Adrenal gland (tissue), 12 donors: Measurements from ENCODE around the gene GRAMD2A. TPM values are rescaled to one million over a fixed set of nuclear protein-coding genes. Genes with fewer than 3 reads are reported as not detected.

ENCODE experiments used
- DNase-seq, 7 donors: peaks; one replicate each; pipeline ENCODE4 v3.0.0-alpha.2; 2019 to 2020
- H3K27ac ChIP-seq, 5 donors: fragments of 200-600 bp; sonication (generic) in 4 of 5; 1 replicate in 3 of 5; 2 replicates in 2 of 5; pipeline versions ENCODE4 v1.5.1 to v1.8.0; 2016 to 2020; ENCODE audit warnings: mild to moderate bottlenecking in 1 of 5
- H3K27me3 ChIP-seq: fragments of 200-600 bp; 2 replicates; pipeline ENCODE4 v1.8.0; 2021
- H3K36me3 ChIP-seq, 2 donors: fragments of 200-600 bp; replicated peaks in 1 of 2; 1 replicate in 1 of 2; 2 replicates in 1 of 2; pipeline versions ENCODE4 v1.5.1 to v1.8.0; 2018 to 2022
- H3K4me1 ChIP-seq, 2 donors: fragments of 200-600 bp; replicated peaks in 1 of 2; 1 replicate in 1 of 2; 2 replicates in 1 of 2; pipeline versions ENCODE4 v1.5.1 to v1.8.0; 2018 to 2021
- H3K4me3 ChIP-seq, 4 donors: fragments of 200-600 bp; sonication (generic) in 3 of 4; one replicate each; pipeline ENCODE4 v1.5.1; 2016 to 2018
- H3K9me3 ChIP-seq, 3 donors: fragments of 200-600 bp; sonication (generic) in 1 of 3; replicated peaks in 1 of 3; 1 replicate in 2 of 3; 2 replicates in 1 of 3; pipeline versions ENCODE4 v1.5.1 to v1.8.0; 2016 to 2021
- POLR2A ChIP-seq, 2 donors: fragments of 450-650 bp; IDR thresholded peaks; one replicate each; pipeline ENCODE4 v1.6.1; 2017; ENCODE audit warnings: antibody characterized with exemption in 2 of 2, mild to moderate bottlenecking in 2 of 2, moderate library complexity in 1 of 2
- WGBS, 4 donors: extraction: QIAGEN DNeasy Blood & Tissue Kit in 2 of 4; methylation state at CpG; one replicate each; pipeline versions ENCODE4 v1.1.5 to v1.1.7; 2013 to 2017; 5-methylcytosine and 5-hydroxymethylcytosine counted together
- intact Hi-C, 2 donors: fragments of 100-400 bp; cut with DNase I; formaldehyde crosslinking; loops; one replicate each; pipeline versions ENCODE4 v1.14.1 to v1.15.0; 2022 to 2023
- polyA plus RNA-seq, 3 donors: library from polyadenylated mRNA; stranded (reverse); fragments of 200-250 nt in 2 of 3; fragments of 350-450 nt in 1 of 3; fragmentation: Illumina TruSeq in 1 of 3; extraction: RNeasy Lipid Tissue Mini Kit (QIAGEN cat#74804) in 1 of 3; gene quantifications; one replicate each; pipeline ENCODE4 v1.2.3, GENCODE V29; 2013 to 2014
- total RNA-seq, 9 donors: library from RNA; depleted of rRNA in 4 of 9; stranded (reverse); fragments of >200 nt in 4 of 9; fragments of 120-200 nt in 1 of 9; fragmentation: NEBNext Ultra II Directional in 1 of 9; extraction: Animal tissue kit (Norgen Biotek cat#: 25700) in 1 of 9; gene quantifications; one replicate each; pipeline versions ENCODE4 v1.1.0 to v1.2.4, GENCODE V29; 2013 to 2023
- TF ChIP-seq, protein P1 (sequence below), 6 experiments: fragments of 450-650 bp in 4 of 6; fragments of 200-600 bp in 2 of 6; sonication (generic) in 1 of 6; IDR thresholded peaks; 1 replicate in 5 of 6; 2 replicates in 1 of 6; pipeline versions ENCODE4 v1.5.1 to v1.8.0; 2016 to 2021; ENCODE audit warnings: antibody characterized with exemption in 6 of 6, mild to moderate bottlenecking in 2 of 6, moderate library complexity in 1 of 6
- donor health status: healthy with polysubstance abuse.
- donor health status: Bipolar disorder and iron deficiency.
- donor health status: DM: yes; HTN: yes; CAD: no.
- donor health status: DM: no; HTN: no; CAD: no.
- donor health status: DM: no; HTN: no; CAD: no.
- donor health status: DM: yes; HTN: yes; CAD: no.

The GRAMD2A gene
- total and polyA plus RNA-seq, 12 donors, result 0.07 to 0.64 (median 0.35) TPM; not detected in 4

DNA sequence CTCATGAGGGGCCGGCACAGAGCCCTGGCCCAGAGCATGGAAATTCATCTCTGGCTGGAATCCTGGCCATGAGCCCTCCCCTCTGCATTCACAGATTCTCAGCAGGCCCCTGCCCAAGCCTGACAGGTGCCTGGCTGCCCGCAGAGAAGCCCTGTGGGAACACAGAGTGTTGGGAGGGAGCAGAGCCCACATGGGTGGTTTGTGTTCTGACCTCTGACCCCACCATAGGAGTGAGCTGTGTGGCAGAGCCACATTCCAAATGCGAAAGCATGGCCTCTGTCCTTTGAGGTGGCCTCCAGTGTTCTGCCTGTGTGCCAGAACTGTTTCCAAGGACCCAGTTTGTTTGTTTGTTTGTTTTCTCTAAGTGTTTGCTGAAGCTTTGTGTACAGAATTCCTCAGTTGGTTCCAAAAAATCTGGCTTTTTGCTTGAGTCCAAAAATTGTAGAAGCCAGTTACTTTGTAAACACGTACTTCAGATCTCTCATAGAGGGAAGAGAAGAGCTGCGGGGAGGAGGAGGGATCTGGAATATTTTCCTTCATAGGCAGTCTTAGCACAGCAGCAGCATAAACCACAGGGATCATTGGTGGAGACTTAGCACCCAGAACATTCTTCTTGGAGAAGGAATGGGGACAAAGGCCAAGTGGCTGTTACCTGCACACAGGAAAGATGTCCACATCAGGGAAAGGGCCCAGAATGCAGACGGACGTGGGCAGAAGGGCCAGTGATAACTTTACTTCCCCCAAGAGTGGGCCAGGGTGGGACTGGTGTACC is 36.0 kb downstream of the GRAMD2A start:
- Histone ChIP-seq H3K4me1 (no peaks in the 10 kb centered on the region), H3K27me3 (no peaks in the 10 kb centered on the region), H3K27ac (no peak overlapping the region), H3K36me3 (no peaks in the 10 kb centered on the region), H3K9me3 (no peaks in the 10 kb centered on the region), H3K4me3 (no peak overlapping the region)
- 85 to 92% (median 89%) methylated on average over 6 to 7 of the region's 7 CpGs for WGBS, 4 donors
- TF ChIP-seq, protein P1, sequence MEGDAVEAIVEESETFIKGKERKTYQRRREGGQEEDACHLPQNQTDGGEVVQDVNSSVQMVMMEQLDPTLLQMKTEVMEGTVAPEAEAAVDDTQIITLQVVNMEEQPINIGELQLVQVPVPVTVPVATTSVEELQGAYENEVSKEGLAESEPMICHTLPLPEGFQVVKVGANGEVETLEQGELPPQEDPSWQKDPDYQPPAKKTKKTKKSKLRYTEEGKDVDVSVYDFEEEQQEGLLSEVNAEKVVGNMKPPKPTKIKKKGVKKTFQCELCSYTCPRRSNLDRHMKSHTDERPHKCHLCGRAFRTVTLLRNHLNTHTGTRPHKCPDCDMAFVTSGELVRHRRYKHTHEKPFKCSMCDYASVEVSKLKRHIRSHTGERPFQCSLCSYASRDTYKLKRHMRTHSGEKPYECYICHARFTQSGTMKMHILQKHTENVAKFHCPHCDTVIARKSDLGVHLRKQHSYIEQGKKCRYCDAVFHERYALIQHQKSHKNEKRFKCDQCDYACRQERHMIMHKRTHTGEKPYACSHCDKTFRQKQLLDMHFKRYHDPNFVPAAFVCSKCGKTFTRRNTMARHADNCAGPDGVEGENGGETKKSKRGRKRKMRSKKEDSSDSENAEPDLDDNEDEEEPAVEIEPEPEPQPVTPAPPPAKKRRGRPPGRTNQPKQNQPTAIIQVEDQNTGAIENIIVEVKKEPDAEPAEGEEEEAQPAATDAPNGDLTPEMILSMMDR (IDR thresholded peaks at IDR 0.05), result no peak
- no peak for TF ChIP-seq POLR2A (IDR thresholded peaks at IDR 0.05)
- intact Hi-C loops, result no loop called here
- DNase-seq, result no peak

DNA sequence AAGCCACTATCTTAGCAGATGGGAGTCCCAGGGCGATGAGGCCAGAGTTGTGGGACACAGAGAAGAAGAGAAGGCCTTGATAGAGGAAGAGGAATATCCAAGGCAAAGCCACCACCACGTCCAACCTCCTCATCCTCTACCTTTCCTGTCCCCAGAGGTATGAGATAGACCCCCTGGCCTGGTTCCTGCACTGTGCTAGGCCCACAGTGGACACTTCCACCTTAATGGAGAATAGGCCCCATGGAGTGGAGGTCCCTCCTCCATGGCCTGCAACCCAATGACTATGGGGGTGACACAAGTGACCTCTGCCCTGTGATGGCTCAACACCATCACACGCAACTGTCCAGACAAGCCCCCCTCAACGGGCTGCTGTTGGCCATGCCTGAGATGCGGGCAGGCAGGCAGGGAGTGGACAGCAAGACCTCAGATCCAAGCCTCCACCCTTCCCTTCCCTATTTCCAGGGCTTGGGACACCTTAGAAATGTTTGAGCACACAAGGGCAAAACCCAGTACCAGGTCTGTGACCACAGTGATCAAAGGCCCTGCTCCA is 36.8 kb downstream of the GRAMD2A start:
- TF ChIP-seq, protein P1 (IDR thresholded peaks at IDR 0.05), result no peak
- no peak for TF ChIP-seq POLR2A (IDR thresholded peaks at IDR 0.05)
- Histone ChIP-seq H3K36me3 (no peaks in the 10 kb centered on the region), H3K4me3 (no peak overlapping the region), H3K27me3 (no peaks in the 10 kb centered on the region), H3K9me3 (no peaks in the 10 kb centered on the region), H3K27ac (no peak overlapping the region), H3K4me1 (no peaks in the 10 kb centered on the region)
- no peak for DNase-seq
- intact Hi-C loops, result no loop called here
- WGBS, 4 donors, result 89 to 96% (median 92%) methylated on average over 5 of the region's 5 CpGs

DNA sequence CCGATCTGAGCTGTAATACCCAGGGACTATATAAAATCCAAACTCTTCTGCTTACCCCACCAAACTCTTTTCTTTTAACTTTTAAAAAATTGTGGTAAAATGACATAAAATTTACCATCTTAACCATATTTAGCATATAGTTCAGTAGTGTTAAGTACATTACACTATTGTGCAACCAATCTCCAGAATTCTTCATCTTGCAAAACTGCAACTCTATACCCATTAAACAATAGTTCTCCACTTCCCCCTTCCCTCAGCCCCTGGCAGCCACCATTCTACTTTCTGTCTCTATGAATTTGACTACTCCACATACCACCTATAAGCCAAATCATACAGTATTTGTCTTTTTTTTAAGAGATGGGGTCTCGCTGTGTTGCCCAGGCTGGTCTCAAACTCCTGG is 40.7 kb downstream of the GRAMD2A start:
- no peak for TF ChIP-seq POLR2A (IDR thresholded peaks at IDR 0.05)
- TF ChIP-seq, protein P1 (IDR thresholded peaks at IDR 0.05), result no peak
- H3K27ac ChIP-seq, result no peak overlapping the region

More for the DNA sequence above, 40.7 kb downstream of the GRAMD2A start:
- 86 to 92% (median 86%) methylated on average over 2 of the region's 2 CpGs for WGBS, 4 donors
- intact Hi-C loops, result loop anchor here in 1 of 2 donors (10.0 kb wide), 3 partner anchors 352 to 412 kb away; no protein-coding TSS in a partner anchor
- Histone ChIP-seq H3K27me3 (no peaks in the 10 kb centered on the region), H3K9me3 (no peaks in the 10 kb centered on the region), H3K4me1 (peaks cover 6 to 7% of the 10 kb centered on the region in 2 donors), H3K4me3 (no peak overlapping the region), H3K36me3 (no peaks in the 10 kb centered on the region)
- DNase-seq, result no peak
